ENCODE data around the gene NT5DC4. TPM values are rescaled to one million over a fixed set of nuclear protein-coding genes. Genes with fewer than 3 reads are reported as not detected.

The NT5DC4 gene
- total RNA-seq, 1 experiment from 2014 or later: 0.22 TPM

- ATAC-seq: no peak
- intact Hi-C loops (cut with micrococcal nuclease): no loop called here
- Histone ChIP-seq H3K9ac (ENCODE audit: low read length) (no peak overlapping the region), H3K79me2 (ENCODE audit: insufficient read depth, low read length) (no peaks in the 10 kb centered on the region), H3K4me1 (ENCODE audit: control insufficient read depth in 1 of 2, insufficient read depth in 2 of 2, low read length in 2 of 2) (no peaks in the 10 kb centered on the region), H3K36me3 (ENCODE audit: control insufficient read depth in 1 of 2, insufficient read depth in 2 of 2, low read length in 2 of 2) (no peaks in the 10 kb centered on the region), H2AFZ (ENCODE audit: low read depth, low read length, poor library complexity, severe bottlenecking) (no peak overlapping the region), H3K4me2 (ENCODE audit: low read length) (no peak overlapping the region), H3K4me3 (replicated peaks in 1 of 2; ENCODE audit: low read depth in 1 of 2, low read length in 2 of 2) (no peak overlapping the region), H3K27ac (ENCODE audit: low read depth, low read length) (no peak overlapping the region), H3K27me3 (ENCODE audit: insufficient read depth, low read length) (no peaks in the 10 kb centered on the region), H3K9me2 (ENCODE audit: insufficient read depth) (no peaks in the 10 kb centered on the region), H3K9me3 (ENCODE audit: control insufficient read depth in 1 of 2, insufficient read depth in 1 of 2, low read depth in 1 of 2, low read length in 2 of 2) (no peaks in the 10 kb centered on the region), H4K20me1 (ENCODE audit: insufficient read depth) (no peaks in the 10 kb centered on the region)
- TF ChIP-seq POLR2A (IDR thresholded peaks at IDR 0.05; ENCODE audit: borderline replicate concordance, extremely low read depth, insufficient read depth, insufficient read length) (no peak), SIN3A (IDR thresholded peaks at IDR 0.05; ENCODE audit: low read depth) (no peak), CTCF (IDR thresholded peaks at IDR 0.05 in 2 of 3, conservative IDR thresholded peaks at IDR 0.05 in 1 of 3; ENCODE audit: borderline replicate concordance in 1 of 3, insufficient read depth in 1 of 3, low read depth in 2 of 3, low read length in 2 of 3) (no peak), ZNF274 (IDR thresholded peaks at IDR 0.05; ENCODE audit: low read depth, low read length) (no peak)
- TF ChIP-seq, protein P1, sequence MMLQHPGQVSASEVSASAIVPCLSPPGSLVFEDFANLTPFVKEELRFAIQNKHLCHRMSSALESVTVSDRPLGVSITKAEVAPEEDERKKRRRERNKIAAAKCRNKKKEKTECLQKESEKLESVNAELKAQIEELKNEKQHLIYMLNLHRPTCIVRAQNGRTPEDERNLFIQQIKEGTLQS (IDR thresholded peaks at IDR 0.05): no peak
- BruUV-seq (replicated peaks): no TSS peak
- CTCF ChIA-PET: no interaction called here
- RAD21 ChIA-PET (ENCODE audit: low non-redundant PET in 1 of 2, low total read pairs in 2 of 2, uncharacterized antibody in 2 of 2, unreplicated experiment in 2 of 2): no interaction called here
- POLR2A ChIA-PET: no interaction called here
- DNase-seq (ENCODE audit: low read depth, low spot score): no peak
Measured at GRCh38 chr2:112776113-112776512, 55.3 kb downstream of the NT5DC4 start.

DNA sequence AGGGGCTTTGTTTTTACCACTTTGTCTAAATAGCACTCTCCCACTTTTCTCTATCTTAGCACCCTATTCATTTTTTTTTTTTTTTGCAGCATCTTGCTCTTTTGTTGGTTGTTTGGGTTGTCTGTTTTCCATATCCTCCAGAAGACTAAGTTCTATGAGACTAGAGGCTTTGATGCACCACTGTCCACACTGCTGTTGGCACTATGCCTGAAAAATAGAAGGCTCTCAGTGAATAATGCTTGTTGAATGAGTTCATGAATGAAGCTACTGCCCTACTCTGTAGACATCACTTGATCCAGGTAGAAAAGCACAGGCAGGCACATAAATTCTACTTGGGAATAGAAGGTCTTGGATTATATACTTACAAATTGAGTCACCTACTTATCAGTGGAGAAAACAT, 56.2 kb downstream of the NT5DC4 start:
- no peak overlapping the region for H3K4me2 ChIP-seq (ENCODE audit: low read length)
- CTCF ChIA-PET: no interaction called here
- no TSS peak for BruUV-seq (replicated peaks)
- H4K20me1 ChIP-seq (ENCODE audit: insufficient read depth): no peaks in the 10 kb centered on the region
- H3K27me3 ChIP-seq (ENCODE audit: insufficient read depth, low read length): no peaks in the 10 kb centered on the region
- H2AFZ ChIP-seq (ENCODE audit: low read depth, low read length, poor library complexity, severe bottlenecking): no peak overlapping the region
- no peaks in the 10 kb centered on the region for H3K79me2 ChIP-seq (ENCODE audit: insufficient read depth, low read length)
- no peak overlapping the region for H3K27ac ChIP-seq (ENCODE audit: low read depth, low read length)
- POLR2A ChIA-PET: no interaction called here
- H3K4me3 ChIP-seq (replicated peaks in 1 of 2; ENCODE audit: low read depth in 1 of 2, low read length in 2 of 2): no peak overlapping the region
- H3K4me1 ChIP-seq (ENCODE audit: control insufficient read depth in 1 of 2, insufficient read depth in 2 of 2, low read length in 2 of 2): no peaks in the 10 kb centered on the region
- intact Hi-C loops (cut with micrococcal nuclease): no loop called here
- no peaks in the 10 kb centered on the region for H3K9me2 ChIP-seq (ENCODE audit: insufficient read depth)
- DNase-seq (ENCODE audit: low read depth, low spot score) (no peak), ATAC-seq (no peak)
- RAD21 ChIA-PET (ENCODE audit: low non-redundant PET in 1 of 2, low total read pairs in 2 of 2, uncharacterized antibody in 2 of 2, unreplicated experiment in 2 of 2): interaction anchor here in 1 of 2 experiments (0.7 kb wide), 1 partner anchor 165 kb away, joined by 3 read pairs; no protein-coding TSS in a partner anchor
- no peaks in the 10 kb centered on the region for H3K36me3 ChIP-seq (ENCODE audit: control insufficient read depth in 1 of 2, insufficient read depth in 2 of 2, low read length in 2 of 2)
- TF ChIP-seq, protein P1 (IDR thresholded peaks at IDR 0.05): no peak
- no peak for TF ChIP-seq FOSL1 (IDR thresholded peaks at IDR 0.05; ENCODE audit: low read depth)
- no peak for TF ChIP-seq CBX3 (IDR thresholded peaks at IDR 0.05; ENCODE audit: low read depth)
- H3K9me3 ChIP-seq (ENCODE audit: control insufficient read depth in 1 of 2, insufficient read depth in 1 of 2, low read depth in 1 of 2, low read length in 2 of 2): no peaks in the 10 kb centered on the region
- no peak overlapping the region for H3K9ac ChIP-seq (ENCODE audit: low read length)
